Muscle layer of colon (tissue), 2 donors: ENCODE measurements around the gene F3.

Experiments used
- H3K27ac ChIP-seq: one replicate; pipeline ENCODE4 v1.7.0; 2013; ENCODE audit warnings: low read depth, mild to moderate bottlenecking, low read length, moderate library complexity
- H3K27me3 ChIP-seq, 2 donors: one replicate each; pipeline ENCODE4 v1.7.0; 2013; ENCODE audit warnings: low read length in 2 of 2, mild to moderate bottlenecking in 2 of 2; ENCODE audit not compliant: insufficient read depth in 2 of 2, control insufficient read depth in 1 of 2
- H3K36me3 ChIP-seq: one replicate; pipeline ENCODE4 v1.7.0; 2013; ENCODE audit warnings: mild to moderate bottlenecking, low read length; ENCODE audit not compliant: insufficient read depth
- H3K4me1 ChIP-seq: one replicate; pipeline ENCODE4 v1.7.0; 2013; ENCODE audit warnings: mild to moderate bottlenecking, low read length; ENCODE audit not compliant: insufficient read depth
- H3K4me3 ChIP-seq, 2 donors: one replicate each; pipeline ENCODE4 v1.7.0; 2013; ENCODE audit warnings: low read length in 2 of 2, low read depth in 1 of 2, mild to moderate bottlenecking in 1 of 2, moderate library complexity in 1 of 2
- H3K9ac ChIP-seq: one replicate; pipeline ENCODE4 v1.7.0; 2013; ENCODE audit warnings: low read length
- H3K9me3 ChIP-seq: one replicate; pipeline ENCODE4 v1.7.0; 2013; ENCODE audit warnings: mild to moderate bottlenecking, low read length
- donor health status: abdominal sarcoma.
- donor health status: Adenocarcinoma of cecum.

Gene F3

GRCh38 chr1:94537254-94537653 is 4.3 kb downstream of the F3 start:
- Histone ChIP-seq H3K36me3 (no peaks in the 10 kb centered on the region), H3K4me1 (no peaks in the 10 kb centered on the region), H3K9ac (no peak overlapping the region), H3K27ac (no peak overlapping the region), H3K4me3 (no peak overlapping the region), H3K9me3 (no peaks in the 10 kb centered on the region), H3K27me3 (no peaks in the 10 kb centered on the region)

GRCh38 chr1:94535879-94536278 is 5.7 kb downstream of the F3 start:
- Histone ChIP-seq H3K9ac (no peak overlapping the region), H3K27me3 (no peaks in the 10 kb centered on the region), H3K36me3 (no peaks in the 10 kb centered on the region), H3K27ac (no peak overlapping the region), H3K4me1 (no peaks in the 10 kb centered on the region), H3K4me3 (no peak overlapping the region), H3K9me3 (no peaks in the 10 kb centered on the region)

GRCh38 chr1:94535095-94535494 is 6.5 kb downstream of the F3 start:
- no peaks in the 10 kb centered on the region for H3K36me3 ChIP-seq
- no peaks in the 10 kb centered on the region for H3K4me1 ChIP-seq
- H3K4me3 ChIP-seq = no peak overlapping the region
- no peaks in the 10 kb centered on the region for H3K27me3 ChIP-seq
- H3K9me3 ChIP-seq = no peaks in the 10 kb centered on the region
- no peak overlapping the region for H3K9ac ChIP-seq
- H3K27ac ChIP-seq = no peak overlapping the region

- Histone ChIP-seq H3K27me3 (no peaks in the 10 kb centered on the region), H3K9ac (no peak overlapping the region), H3K4me1 (no peaks in the 10 kb centered on the region), H3K4me3 (no peak overlapping the region), H3K27ac (no peak overlapping the region), H3K36me3 (no peaks in the 10 kb centered on the region), H3K9me3 (no peaks in the 10 kb centered on the region)
These were observed 9.5 kb downstream of the F3 start for GRCh38 chr1:94532077-94532476.

DNA sequence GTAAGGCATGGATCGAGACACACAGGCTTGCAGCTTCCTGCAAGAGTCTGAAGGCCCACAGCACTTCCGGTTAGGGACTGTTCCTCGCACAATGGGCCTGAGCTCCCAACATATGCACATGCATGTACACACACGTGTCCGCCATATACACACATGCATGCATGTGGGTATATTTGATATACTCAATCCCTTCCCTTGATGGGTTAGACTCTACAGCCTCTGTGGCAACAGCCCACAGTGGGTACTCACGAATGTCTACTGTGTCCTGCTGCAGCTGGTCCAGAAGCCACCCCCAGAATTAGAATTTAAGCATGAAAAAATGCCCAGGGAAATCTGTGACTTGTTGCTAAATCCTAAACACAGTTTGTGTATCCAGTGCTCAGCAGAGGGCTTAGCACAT is 9.9 kb downstream of the F3 start:
- H3K4me1 ChIP-seq = no peaks in the 10 kb centered on the region
- no peaks in the 10 kb centered on the region for H3K9me3 ChIP-seq
- no peaks in the 10 kb centered on the region for H3K36me3 ChIP-seq
- H3K4me3 ChIP-seq = no peak overlapping the region
- no peak overlapping the region for H3K27ac ChIP-seq
- no peaks in the 10 kb centered on the region for H3K27me3 ChIP-seq
- H3K9ac ChIP-seq = no peak overlapping the region

DNA sequence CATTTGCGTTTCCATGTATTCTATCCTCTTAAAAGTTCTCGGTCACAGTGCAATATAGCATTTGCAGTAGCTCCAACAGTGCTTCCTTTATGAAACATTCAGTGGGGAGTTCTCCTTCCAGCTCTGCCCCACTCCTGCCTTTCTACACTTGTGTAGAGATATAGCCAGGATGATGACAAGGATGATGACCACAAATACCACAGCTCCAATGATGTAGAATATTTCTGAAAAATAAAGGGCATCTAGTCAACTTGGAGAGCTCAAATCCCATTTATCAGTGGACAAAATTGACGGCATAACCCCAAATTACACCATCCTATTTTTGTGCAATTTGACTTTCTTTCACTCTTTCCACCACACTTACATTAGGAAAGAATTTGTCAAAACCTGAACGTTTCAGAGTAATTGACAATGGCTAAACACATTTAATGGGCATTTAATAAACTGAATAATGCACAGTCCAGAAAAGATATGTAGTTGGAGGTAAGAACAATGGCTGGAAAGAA is 11.1 kb downstream of the F3 start:
- Histone ChIP-seq H3K9ac (no peak overlapping the region), H3K4me3 (no peak overlapping the region), H3K4me1 (no peaks in the 10 kb centered on the region), H3K27ac (no peak overlapping the region), H3K9me3 (no peaks in the 10 kb centered on the region), H3K36me3 (no peaks in the 10 kb centered on the region), H3K27me3 (no peaks in the 10 kb centered on the region)

DNA sequence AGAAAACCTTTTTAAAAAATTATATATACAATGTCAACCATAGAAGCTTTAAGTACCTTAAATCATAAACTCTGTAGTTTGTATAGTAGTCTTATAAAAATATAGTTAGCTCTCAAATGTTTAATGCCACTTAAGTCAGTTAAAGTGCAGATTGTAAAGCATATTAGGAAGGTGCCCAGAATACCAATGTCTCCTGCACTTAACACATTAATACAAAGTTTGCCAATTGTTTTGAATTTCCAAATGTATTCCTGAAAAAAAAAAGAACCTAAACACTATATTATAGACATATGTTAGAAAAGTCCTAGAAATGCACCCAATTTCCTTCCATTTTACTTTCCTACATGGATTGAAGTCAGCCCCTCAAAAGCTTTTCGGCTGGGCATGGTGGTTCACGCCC is 12.1 kb downstream of the F3 start:
- Histone ChIP-seq H3K27ac (no peak overlapping the region), H3K27me3 (no peaks in the 10 kb centered on the region), H3K4me1 (no peaks in the 10 kb centered on the region), H3K4me3 (no peak overlapping the region), H3K9ac (no peak overlapping the region), H3K9me3 (no peaks in the 10 kb centered on the region), H3K36me3 (no peaks in the 10 kb centered on the region)

GRCh38 chr1:94528826-94529225 is 12.7 kb downstream of the F3 start:
- Histone ChIP-seq H3K9me3 (no peaks in the 10 kb centered on the region), H3K36me3 (no peaks in the 10 kb centered on the region), H3K4me3 (no peak overlapping the region), H3K4me1 (no peaks in the 10 kb centered on the region), H3K27ac (no peak overlapping the region), H3K9ac (no peak overlapping the region), H3K27me3 (no peaks in the 10 kb centered on the region)

- no peaks in the 10 kb centered on the region for H3K36me3 ChIP-seq
- H3K4me1 ChIP-seq = no peaks in the 10 kb centered on the region
- H3K9ac ChIP-seq = no peak overlapping the region
- H3K27me3 ChIP-seq = no peaks in the 10 kb centered on the region
- no peaks in the 10 kb centered on the region for H3K9me3 ChIP-seq
- H3K4me3 ChIP-seq = no peak overlapping the region
- no peak overlapping the region for H3K27ac ChIP-seq
These were observed 13.3 kb downstream of the F3 start for GRCh38 chr1:94528299-94528698.

- H3K27ac ChIP-seq = no peak overlapping the region
- no peaks in the 10 kb centered on the region for H3K36me3 ChIP-seq
- no peak overlapping the region for H3K4me3 ChIP-seq
- no peaks in the 10 kb centered on the region for H3K27me3 ChIP-seq
- no peak overlapping the region for H3K9ac ChIP-seq
- no peaks in the 10 kb centered on the region for H3K9me3 ChIP-seq
- H3K4me1 ChIP-seq = no peaks in the 10 kb centered on the region
These were observed 14.0 kb downstream of the F3 start for GRCh38 chr1:94527447-94528031.

DNA sequence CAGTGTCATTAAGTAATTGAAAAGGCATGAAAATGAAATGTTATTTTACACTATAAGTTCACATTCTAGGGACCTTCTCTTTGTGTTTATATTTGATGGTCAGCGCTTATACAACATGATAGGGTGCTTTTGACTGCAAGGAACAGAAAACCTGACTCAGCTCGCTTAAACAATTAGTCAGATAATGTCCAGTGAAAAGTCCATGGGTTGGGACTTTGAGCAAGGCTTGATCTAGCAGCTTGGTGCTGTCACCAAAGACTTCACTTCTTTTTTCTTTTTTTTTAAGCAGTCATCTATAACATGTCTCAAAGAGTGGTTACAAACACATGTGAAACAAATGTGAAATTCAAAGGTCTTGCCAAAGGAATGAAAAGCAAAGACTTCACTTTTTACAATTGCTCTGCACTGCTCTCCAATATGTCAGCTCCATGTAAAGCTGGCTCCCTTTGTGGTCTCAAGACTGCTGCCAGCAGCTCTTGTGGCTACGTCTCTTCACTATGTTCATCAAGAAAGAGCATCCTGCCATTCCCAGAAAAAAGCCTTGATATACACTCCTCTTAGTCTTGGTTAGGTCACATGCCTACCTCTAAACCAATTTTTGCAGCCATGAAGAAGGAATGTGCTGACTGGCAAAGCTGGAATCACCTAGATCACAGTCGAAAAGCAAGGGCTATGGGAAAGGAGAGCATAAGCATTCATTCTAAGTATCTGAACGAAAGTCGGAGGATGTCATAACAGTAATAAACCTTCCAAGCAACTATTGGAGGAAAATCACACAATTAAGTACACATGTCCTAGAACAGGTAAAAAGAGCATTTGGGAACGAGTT is 15.2 kb downstream of the F3 start:
- no peaks in the 10 kb centered on the region for H3K9me3 ChIP-seq
- no peaks in the 10 kb centered on the region for H3K36me3 ChIP-seq
- H3K4me1 ChIP-seq = no peaks in the 10 kb centered on the region
- H3K9ac ChIP-seq = no peak overlapping the region
- no peak overlapping the region for H3K27ac ChIP-seq
- no peak overlapping the region for H3K4me3 ChIP-seq
- H3K27me3 ChIP-seq = no peaks in the 10 kb centered on the region

DNA sequence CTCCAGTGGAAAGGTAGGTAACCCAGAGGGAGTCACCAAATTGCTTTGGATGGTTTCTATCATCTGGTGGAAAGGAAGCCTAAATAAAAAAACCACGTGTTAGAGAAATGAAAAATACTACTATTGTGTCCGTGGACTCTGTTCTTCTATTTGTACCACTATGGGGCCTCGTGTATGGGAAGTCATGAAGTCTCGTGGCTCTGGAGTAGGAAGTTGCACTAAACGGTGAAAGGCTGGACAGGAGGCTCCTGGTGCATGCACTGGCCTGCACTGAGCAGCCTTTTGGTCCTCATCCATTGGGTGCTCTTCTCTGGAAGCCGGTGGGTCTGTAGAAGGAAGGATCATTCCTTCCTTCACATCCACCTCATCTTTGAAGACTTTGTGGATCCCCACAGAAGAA is 17.0 kb downstream of the F3 start:
- Histone ChIP-seq H3K4me3 (no peak overlapping the region), H3K27ac (no peak overlapping the region), H3K36me3 (no peaks in the 10 kb centered on the region), H3K9me3 (no peaks in the 10 kb centered on the region), H3K27me3 (no peaks in the 10 kb centered on the region), H3K4me1 (no peaks in the 10 kb centered on the region), H3K9ac (no peak overlapping the region)
